ENCODE data around the gene MAPKAPK2. TPM values are rescaled to one million over a fixed set of nuclear protein-coding genes. Genes with fewer than 3 reads are reported as not detected.

Gene MAPKAPK2
- polyA plus RNA-seq, 1 of the 3 experiments (the other 2 are of a cell fraction) = 46.8 TPM

DNA sequence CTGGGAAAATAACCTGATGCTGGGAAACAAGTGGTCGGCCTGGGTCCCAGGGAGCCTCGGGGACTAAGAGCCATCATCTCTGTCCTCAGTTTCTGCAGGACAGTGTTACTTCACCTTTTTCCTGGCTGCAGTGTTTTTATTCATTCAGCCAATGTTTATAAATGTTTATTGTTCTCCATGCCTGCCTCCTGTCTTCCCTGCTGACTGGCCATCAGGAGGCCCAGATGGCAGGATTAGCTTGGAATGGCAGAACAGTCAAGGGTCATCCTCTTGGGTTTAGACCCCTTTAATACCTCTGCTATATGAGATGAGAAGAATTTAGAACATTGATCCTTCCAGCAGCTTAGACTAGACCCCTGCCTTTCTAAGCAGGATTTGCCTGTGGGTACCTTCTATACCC lies 13.3 kb downstream of the MAPKAPK2 start (continued):
- TF ChIP-seq CHD2 (IDR thresholded peaks at IDR 0.05; ENCODE audit: low read length, partially characterized antibody) = no peak
- no peak for TF ChIP-seq MEF2A (IDR thresholded peaks at IDR 0.05; ENCODE audit: borderline replicate concordance, low read depth)
- no peak for TF ChIP-seq RXRA (IDR thresholded peaks at IDR 0.05; ENCODE audit: borderline replicate concordance, low read depth)
- TF ChIP-seq, protein P1, sequence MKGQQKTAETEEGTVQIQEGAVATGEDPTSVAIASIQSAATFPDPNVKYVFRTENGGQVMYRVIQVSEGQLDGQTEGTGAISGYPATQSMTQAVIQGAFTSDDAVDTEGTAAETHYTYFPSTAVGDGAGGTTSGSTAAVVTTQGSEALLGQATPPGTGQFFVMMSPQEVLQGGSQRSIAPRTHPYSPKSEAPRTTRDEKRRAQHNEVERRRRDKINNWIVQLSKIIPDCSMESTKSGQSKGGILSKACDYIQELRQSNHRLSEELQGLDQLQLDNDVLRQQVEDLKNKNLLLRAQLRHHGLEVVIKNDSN (IDR thresholded peaks at IDR 0.05; ENCODE audit: borderline replicate concordance, low read depth) = no peak
- no peak for TF ChIP-seq RCOR1 (IDR thresholded peaks at IDR 0.05; ENCODE audit: low read length)
- TF ChIP-seq, protein P2, sequence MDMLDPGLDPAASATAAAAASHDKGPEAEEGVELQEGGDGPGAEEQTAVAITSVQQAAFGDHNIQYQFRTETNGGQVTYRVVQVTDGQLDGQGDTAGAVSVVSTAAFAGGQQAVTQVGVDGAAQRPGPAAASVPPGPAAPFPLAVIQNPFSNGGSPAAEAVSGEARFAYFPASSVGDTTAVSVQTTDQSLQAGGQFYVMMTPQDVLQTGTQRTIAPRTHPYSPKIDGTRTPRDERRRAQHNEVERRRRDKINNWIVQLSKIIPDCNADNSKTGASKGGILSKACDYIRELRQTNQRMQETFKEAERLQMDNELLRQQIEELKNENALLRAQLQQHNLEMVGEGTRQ (IDR thresholded peaks at IDR 0.05; ENCODE audit: borderline replicate concordance, low read depth, low read length) = no peak
- TF ChIP-seq EP300 (IDR thresholded peaks at IDR 0.05; ENCODE audit: borderline replicate concordance in 1 of 2, low read depth in 1 of 2, low read length in 1 of 2) = no peak
- TF ChIP-seq TEAD4 (IDR thresholded peaks at IDR 0.05; ENCODE audit: borderline replicate concordance, insufficient read depth) = no peak
- TF ChIP-seq, protein P3, sequence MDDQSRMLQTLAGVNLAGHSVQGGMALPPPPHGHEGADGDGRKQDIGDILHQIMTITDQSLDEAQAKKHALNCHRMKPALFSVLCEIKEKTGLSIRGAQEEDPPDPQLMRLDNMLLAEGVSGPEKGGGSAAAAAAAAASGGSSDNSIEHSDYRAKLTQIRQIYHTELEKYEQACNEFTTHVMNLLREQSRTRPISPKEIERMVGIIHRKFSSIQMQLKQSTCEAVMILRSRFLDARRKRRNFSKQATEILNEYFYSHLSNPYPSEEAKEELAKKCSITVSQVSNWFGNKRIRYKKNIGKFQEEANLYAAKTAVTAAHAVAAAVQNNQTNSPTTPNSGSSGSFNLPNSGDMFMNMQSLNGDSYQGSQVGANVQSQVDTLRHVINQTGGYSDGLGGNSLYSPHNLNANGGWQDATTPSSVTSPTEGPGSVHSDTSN (IDR thresholded peaks at IDR 0.05) = no peak
- TF ChIP-seq FOXJ3 (CRISPR knock-in tag; IDR thresholded peaks at IDR 0.05) = no peak
- TF ChIP-seq, protein P4, sequence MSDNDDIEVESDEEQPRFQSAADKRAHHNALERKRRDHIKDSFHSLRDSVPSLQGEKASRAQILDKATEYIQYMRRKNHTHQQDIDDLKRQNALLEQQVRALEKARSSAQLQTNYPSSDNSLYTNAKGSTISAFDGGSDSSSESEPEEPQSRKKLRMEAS (IDR thresholded peaks at IDR 0.05; ENCODE audit: low read depth) = no peak

DNA sequence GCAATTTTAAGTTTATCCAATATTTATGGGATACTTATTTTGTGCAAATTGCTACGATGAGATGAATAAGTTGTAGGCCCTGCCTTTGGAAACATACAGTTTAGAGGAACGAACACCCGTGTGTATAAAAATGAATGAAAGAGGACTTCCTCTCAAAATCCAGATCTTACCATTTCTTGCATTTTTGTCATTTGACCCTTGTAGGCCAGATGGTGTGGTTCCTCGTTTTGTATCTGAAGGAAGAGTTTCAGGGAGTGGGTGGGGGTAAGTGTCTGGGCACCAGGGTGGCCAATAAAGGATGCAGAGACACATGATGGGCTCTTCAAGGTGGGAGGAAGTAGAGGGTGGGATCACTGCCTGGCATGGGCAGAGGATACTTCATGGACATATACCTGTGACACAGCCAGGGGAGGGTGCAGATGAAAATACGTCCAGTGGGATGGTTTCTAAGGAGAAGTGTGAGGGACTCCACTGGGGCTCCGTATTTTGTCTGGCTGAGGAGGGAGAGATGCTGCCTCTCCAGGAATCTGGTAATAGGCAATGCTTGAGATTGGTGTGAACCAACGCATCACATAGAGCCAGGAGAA lies 14.4 kb downstream of the MAPKAPK2 start:
- no peak overlapping the region for H3K4me2 ChIP-seq
- no peaks in the 10 kb centered on the region for H3K27me3 ChIP-seq (ENCODE audit: insufficient read depth)
- H3K79me2 ChIP-seq (ENCODE audit: insufficient read depth) = peaks cover 98% of the 10 kb centered on the region
- peaks cover 100% of the 10 kb centered on the region for H4K20me1 ChIP-seq (ENCODE audit: insufficient read depth)
- no peak overlapping the region for H2AFZ ChIP-seq (ENCODE audit: low read depth)
- H3K4me1 ChIP-seq (ENCODE audit: control insufficient read depth in 1 of 2, insufficient read depth in 2 of 2, low read depth in 1 of 2, low read length in 1 of 2) = peaks cover 4 to 25% of the 10 kb centered on the region in 2 experiments; a peak in 2 of 4 replicates
- POLR2A ChIA-PET = no interaction called here
- DNase-seq = no peak
- no peaks in the 10 kb centered on the region for H3F3A ChIP-seq (replicated peaks; ENCODE audit: insufficient read depth)
- CTCF ChIA-PET = interaction anchor here (1.4 kb wide), 1 partner anchor 27 kb away, joined by 3 read pairs; no protein-coding TSS in a partner anchor
- H3K9me2 ChIP-seq = no peaks in the 10 kb centered on the region
- WGBS (ENCODE audit: low lambda C conversion rate) = 90% methylated on average over 7 of the region's 7 CpGs
- no peak overlapping the region for H3K4me3 ChIP-seq (ENCODE audit: low read depth in 2 of 2, low read length in 1 of 2)
- no peaks in the 10 kb centered on the region for H3K9me3 ChIP-seq
- H3K27ac ChIP-seq (ENCODE audit: low read depth in 2 of 2, low read length in 1 of 2) = no peak overlapping the region
- H3K36me3 ChIP-seq (replicated peaks in 1 of 2; ENCODE audit: control insufficient read depth in 1 of 2, insufficient read depth in 2 of 2, low read length in 1 of 2) = peaks cover 3 to 11% of the 10 kb centered on the region in 2 experiments
- TF ChIP-seq RFX5 (IDR thresholded peaks at IDR 0.05; ENCODE audit: low read length) = no peak
- TF ChIP-seq GATA2 (CRISPR knock-in tag; IDR thresholded peaks at IDR 0.05) = no peak
- H3K9ac ChIP-seq = no peak overlapping the region

Data from SK-N-SH (cell line).